ENCODE measurements around the gene RBCK1. TPM values are rescaled to one million over a fixed set of nuclear protein-coding genes. Genes with fewer than 3 reads are reported as not detected.

The RBCK1 gene
- total RNA-seq, 1 donor from 2014 or later = 94.3 TPM

GRCh38 chr20:427849-428657 lies 20.0 kb downstream of the RBCK1 start:
- Mint-ChIP-seq H3K27ac (ENCODE audit: unreplicated experiment) (no peak overlapping the region), H3K4me1 (ENCODE audit: low read depth) (peaks cover 4% of the 10 kb centered on the region), H3K4me3 (ENCODE audit: unreplicated experiment) (no peak overlapping the region), H3K9me3 (ENCODE audit: low read depth) (no peaks in the 10 kb centered on the region), H3K27me3 (ENCODE audit: low read depth) (no peaks in the 10 kb centered on the region), H3K36me3 (ENCODE audit: low read depth) (peaks cover 14% of the 10 kb centered on the region)
- no peak for DNase-seq (ENCODE audit: low spot score)
- TF ChIP-seq CTCF (IDR thresholded peaks at IDR 0.05) = no peak

DNA sequence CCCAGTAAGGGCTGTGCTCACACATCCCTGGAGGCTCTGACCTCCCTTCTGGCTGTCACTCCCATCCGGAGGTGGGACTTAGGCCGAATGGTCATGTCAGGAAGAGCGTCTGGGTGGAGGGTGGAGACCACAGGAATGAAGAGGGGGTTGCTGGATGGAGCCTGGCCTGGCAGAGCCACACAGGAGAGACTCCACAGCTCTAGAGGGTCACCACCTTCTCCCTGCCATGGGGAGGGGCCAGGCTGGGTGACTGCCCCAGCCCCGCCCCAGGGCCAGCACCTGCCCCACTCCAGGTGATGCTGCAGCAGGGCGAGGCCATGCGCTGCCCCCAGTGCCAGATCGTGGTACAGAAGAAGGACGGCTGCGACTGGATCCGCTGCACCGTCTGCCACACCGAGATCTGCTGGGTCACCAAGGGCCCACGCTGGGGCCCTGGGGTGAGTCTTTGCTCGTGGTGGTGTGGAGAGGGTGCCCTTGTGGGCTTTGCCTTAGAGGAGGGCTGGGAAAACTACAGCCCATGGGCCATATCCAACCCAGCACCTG lies 20.6 kb downstream of the RBCK1 start:
- H3K27ac Mint-ChIP-seq (ENCODE audit: unreplicated experiment) = no peak overlapping the region

DNA sequence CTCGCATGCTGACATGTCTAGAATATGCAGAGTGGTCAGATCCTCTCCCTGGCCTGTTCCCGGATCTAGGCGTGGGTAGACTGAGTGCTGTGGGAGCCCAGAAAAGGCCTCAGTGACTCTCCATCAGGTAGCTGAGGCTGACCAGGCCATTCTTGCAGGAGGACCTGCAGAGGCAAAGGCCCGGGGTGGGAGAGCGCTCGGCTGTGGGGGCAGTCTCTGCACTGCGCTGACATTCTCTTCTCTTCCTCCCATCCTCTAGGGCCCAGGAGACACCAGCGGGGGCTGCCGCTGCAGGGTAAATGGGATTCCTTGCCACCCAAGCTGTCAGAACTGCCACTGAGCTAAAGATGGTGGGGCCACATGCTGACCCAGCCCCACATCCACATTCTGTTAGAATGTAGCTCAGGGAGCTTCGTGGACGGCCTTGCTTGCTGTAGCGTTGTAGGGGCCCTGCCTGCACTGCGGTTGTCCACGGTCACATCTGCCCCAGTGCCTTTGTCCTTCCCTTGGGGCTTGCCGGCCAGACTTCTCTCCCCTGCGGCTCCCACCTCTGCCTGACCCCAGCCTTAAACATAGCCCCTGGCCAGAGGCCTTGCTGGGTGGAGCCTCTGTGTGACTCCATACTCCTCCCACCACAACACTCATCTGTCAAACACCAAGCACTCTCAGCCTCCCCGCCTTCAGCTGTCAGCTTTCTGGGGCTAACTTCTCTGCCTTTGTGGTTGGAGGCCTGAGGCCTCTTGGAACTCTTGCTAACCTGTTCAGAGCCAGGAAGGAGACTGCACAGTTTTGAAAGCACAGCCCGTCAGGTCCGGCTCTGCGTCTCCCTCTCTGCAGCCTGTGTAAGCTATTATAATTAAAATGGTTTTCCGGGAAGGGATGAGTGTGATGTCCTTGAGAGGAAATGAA lies 22.2 kb downstream of the RBCK1 start:
- H3K36me3 Mint-ChIP-seq (ENCODE audit: low read depth) = peaks cover 11% of the 10 kb centered on the region
- H3K4me3 Mint-ChIP-seq (ENCODE audit: unreplicated experiment) = no peak overlapping the region
- peak overlapping the region; percentile 17 for H3K27ac Mint-ChIP-seq (ENCODE audit: unreplicated experiment)
- H3K9me3 Mint-ChIP-seq (ENCODE audit: low read depth) = no peaks in the 10 kb centered on the region
- H3K27me3 Mint-ChIP-seq (ENCODE audit: low read depth) = no peaks in the 10 kb centered on the region
- no peak for DNase-seq (ENCODE audit: low spot score)
- no peak for TF ChIP-seq CTCF (IDR thresholded peaks at IDR 0.05)
- H3K4me1 Mint-ChIP-seq (ENCODE audit: low read depth) = peaks cover 8% of the 10 kb centered on the region

More for the DNA sequence above, 20.6 kb downstream of the RBCK1 start:
- no peak for TF ChIP-seq CTCF (IDR thresholded peaks at IDR 0.05)
- peaks cover 4% of the 10 kb centered on the region for H3K4me1 Mint-ChIP-seq (ENCODE audit: low read depth)
- H3K4me3 Mint-ChIP-seq (ENCODE audit: unreplicated experiment) = no peak overlapping the region
- DNase-seq (ENCODE audit: low spot score) = no peak
- no peaks in the 10 kb centered on the region for H3K9me3 Mint-ChIP-seq (ENCODE audit: low read depth)
- no peaks in the 10 kb centered on the region for H3K27me3 Mint-ChIP-seq (ENCODE audit: low read depth)
- peaks cover 12% of the 10 kb centered on the region for H3K36me3 Mint-ChIP-seq (ENCODE audit: low read depth)

GRCh38 chr20:431012-431904 lies 23.2 kb downstream of the RBCK1 start:
- Mint-ChIP-seq H3K27me3 (ENCODE audit: low read depth) (no peaks in the 10 kb centered on the region), H3K27ac (ENCODE audit: unreplicated experiment) (peak overlapping the region; percentile 72), H3K9me3 (ENCODE audit: low read depth) (no peaks in the 10 kb centered on the region), H3K36me3 (ENCODE audit: low read depth) (peaks cover 17% of the 10 kb centered on the region), H3K4me1 (ENCODE audit: low read depth) (peaks cover 8% of the 10 kb centered on the region), H3K4me3 (ENCODE audit: unreplicated experiment) (no peak overlapping the region)
- DNase-seq (ENCODE audit: low spot score) = no peak
- TF ChIP-seq CTCF (IDR thresholded peaks at IDR 0.05) = peak; percentile 82
